Fibroblast of peridontal ligament (primary cell): ENCODE results near the gene MDM2.

ENCODE experiments used
- DNase-seq: peaks from one replicate; pipeline ENCODE4 v3.0.0-alpha.2; 2010; ENCODE audit errors: extremely low read depth

MDM2 gene

GRCh38 chr12:68877583-68877982, 69.6 kb downstream of the MDM2 start:
- no peak for DNase-seq

GRCh38 chr12:68878283-68878682, 70.3 kb downstream of the MDM2 start:
- DNase-seq, result no peak

GRCh38 chr12:68878846-68879245, 70.9 kb downstream of the MDM2 start:
- no peak for DNase-seq

GRCh38 chr12:68880660-68881325, 72.8 kb downstream of the MDM2 start:
- no peak for DNase-seq

GRCh38 chr12:68882251-68882964, 74.4 kb downstream of the MDM2 start:
- DNase-seq, result no peak

GRCh38 chr12:68883151-68883550, 75.2 kb downstream of the MDM2 start:
- DNase-seq, result no peak

GRCh38 chr12:68884251-68884650, 76.3 kb downstream of the MDM2 start:
- no peak for DNase-seq

GRCh38 chr12:68885381-68885780, 77.4 kb downstream of the MDM2 start:
- no peak for DNase-seq

- no peak for DNase-seq
Measured at GRCh38 chr12:68886636-68887572, 78.9 kb downstream of the MDM2 start.

GRCh38 chr12:68887641-68888040, 79.7 kb downstream of the MDM2 start:
- no peak for DNase-seq

- DNase-seq, result no peak
Measured at GRCh38 chr12:68888243-68888642, 80.3 kb downstream of the MDM2 start.

- DNase-seq, result no peak
Measured at GRCh38 chr12:68890701-68891113, 82.7 kb downstream of the MDM2 start.

GRCh38 chr12:68891141-68891540, 83.2 kb downstream of the MDM2 start:
- DNase-seq, result no peak

GRCh38 chr12:68893201-68893600, 85.2 kb downstream of the MDM2 start:
- no peak for DNase-seq

GRCh38 chr12:68893741-68894140, 85.8 kb downstream of the MDM2 start:
- no peak for DNase-seq

GRCh38 chr12:68894276-68894855, 86.4 kb downstream of the MDM2 start:
- DNase-seq, result no peak

- DNase-seq, result no peak
Measured at GRCh38 chr12:68896881-68897540, 89.0 kb downstream of the MDM2 start.

GRCh38 chr12:68899251-68899771, 91.3 kb downstream of the MDM2 start:
- DNase-seq, result peak; percentile 59

- no peak for DNase-seq
Measured at GRCh38 chr12:68900241-68900640, 92.3 kb downstream of the MDM2 start.
